HepG2 (cell line): ENCODE measurements around the gene TH. TPM values are rescaled to one million over a fixed set of nuclear protein-coding genes. Genes with fewer than 3 reads are reported as not detected.

Experiments
- ATAC-seq: fragments of 200-7000 bp; cut with Tn5 transposase; 3 replicates; pipeline ENCODE4 v1.9.1; 2020; ENCODE audit warnings: mild to moderate bottlenecking, moderate library complexity
- BruUV-seq: library from RNA; stranded (reverse); fragments of 400-500 nt; replicated peaks from 2 replicates; lab custom pipeline; 2021; lab: Mats Ljungman, UMichigan
- CTCF ChIA-PET: fragments of 300-600 bp; formaldehyde crosslinking; extraction: SDS; loops from one replicate; lab custom pipeline; 2021; ENCODE audit warnings: low total read pairs, inconsistent platforms, low intra/inter-chr PET ratio; lab: Yijun Ruan, JAX
- POLR2A ChIA-PET: fragments of 350-600 bp; sonication (Branson Sonifier 250); formaldehyde crosslinking; loops from one replicate; lab custom pipeline; 2020; ENCODE audit warnings: antibody characterized with exemption, inconsistent platforms; lab: Yijun Ruan, JAX
- DNase-seq: peaks from one replicate; pipeline ENCODE4 v3.0.0-alpha.2; 2015; ENCODE audit warnings: low spot score
- FAIRE-seq: peaks from 3 replicates; lab custom pipeline; 2011; peaks lifted over from hg19 to GRCh38; lab: Jason Lieb, UNC
- H2AFZ ChIP-seq: one replicate; pipeline ENCODE4 v1.6.1; 2011; ENCODE audit warnings: low read length, inconsistent platforms
- H3K27ac ChIP-seq: fragments of 300-600 bp; 3 replicates; pipeline ENCODE4 v1.8.0; 2011; ENCODE audit warnings: mixed run types, mild to moderate bottlenecking, mixed read lengths, low read length, inconsistent platforms; ENCODE audit not compliant: insufficient read depth; ENCODE audit errors: extremely low read length
- H3K27me3 ChIP-seq, 2 experiments: fragments of 200-600 bp in 1 of 2; 2 replicates in 1 of 2; 3 replicates in 1 of 2; pipeline versions ENCODE4 v1.6.0 to v1.8.0; 2011; ENCODE audit warnings: low read length in 2 of 2, mild to moderate bottlenecking in 2 of 2, moderate library complexity in 2 of 2, inconsistent platforms in 1 of 2; ENCODE audit not compliant: insufficient read depth in 2 of 2, control insufficient read depth in 1 of 2
- H3K36me3 ChIP-seq, 2 experiments: fragments of 200-600 bp in 1 of 2; replicated peaks in 1 of 2; 2 replicates in 1 of 2; 3 replicates in 1 of 2; pipeline versions ENCODE4 v1.5.1 to v1.8.0; 2011; ENCODE audit warnings: low read length in 2 of 2, inconsistent platforms in 1 of 2; ENCODE audit not compliant: insufficient read depth in 2 of 2, control insufficient read depth in 1 of 2
- H3K4me1 ChIP-seq: 2 replicates; pipeline ENCODE4 v1.5.1; 2012; ENCODE audit warnings: low read length, inconsistent platforms; ENCODE audit not compliant: insufficient read depth
- H3K4me2 ChIP-seq: 2 replicates; pipeline ENCODE4 v1.6.0; 2011; ENCODE audit warnings: low read depth, low read length, inconsistent platforms
- H3K4me3 ChIP-seq, 3 experiments: fragments of 200-600 bp in 1 of 3; sonication (generic), shearing (Covaris generic) in 1 of 3; replicated peaks in 1 of 3; 2 replicates each; pipeline ENCODE4 v1.5.1; 2011 to 2016; ENCODE audit warnings: low read length in 3 of 3, inconsistent platforms in 2 of 3, low read depth in 2 of 3, mild to moderate bottlenecking in 2 of 3, control low read depth in 1 of 3, mixed read lengths in 1 of 3; ENCODE audit not compliant: insufficient read depth in 1 of 3
- H3K79me2 ChIP-seq: one replicate; pipeline ENCODE4 v1.6.1; 2011; ENCODE audit warnings: low read length, inconsistent platforms; ENCODE audit not compliant: insufficient read depth
- H3K9ac ChIP-seq: 2 replicates; pipeline ENCODE4 v1.6.0; 2011; ENCODE audit warnings: mild to moderate bottlenecking, low read depth, low read length, inconsistent platforms; ENCODE audit not compliant: insufficient read depth
- H3K9me3 ChIP-seq: 2 replicates; pipeline ENCODE4 v1.5.1; 2012; ENCODE audit warnings: mild to moderate bottlenecking, low read length
- H4K20me1 ChIP-seq: 2 replicates; pipeline ENCODE4 v1.6.0; 2011; ENCODE audit warnings: inconsistent platforms, mild to moderate bottlenecking, low read length, moderate library complexity; ENCODE audit not compliant: insufficient read depth
- ASH2L ChIP-seq: fragments of 300-600, 200-600 bp; sonication (generic); IDR thresholded peaks from 2 replicates; pipeline ENCODE4 v1.7.0; 2017; ENCODE audit warnings: low read depth, mild to moderate bottlenecking, moderate library complexity, mixed read lengths, low read length; ENCODE audit not compliant: insufficient read length
- HDAC2 ChIP-seq: sonication (generic); formaldehyde crosslinking; IDR thresholded peaks from 2 replicates; pipeline ENCODE4 v1.4.0; 2020; ENCODE audit warnings: missing genetic modification reagents
- HOXA5 ChIP-seq: sonication (generic); formaldehyde crosslinking; IDR thresholded peaks from 2 replicates; pipeline ENCODE4 v1.4.0; 2020; ENCODE audit warnings: missing genetic modification reagents
- ONECUT2 ChIP-seq: sonication (generic); formaldehyde crosslinking; IDR thresholded peaks from 2 replicates; pipeline ENCODE4 v1.4.0; 2020; ENCODE audit warnings: missing genetic modification reagents
- PHF20 ChIP-seq: sonication (generic); formaldehyde crosslinking; IDR thresholded peaks from 2 replicates; pipeline ENCODE4 v1.5.0; 2020; ENCODE audit warnings: mild to moderate bottlenecking, missing genetic modification reagents
- PHF8 ChIP-seq: sonication (generic); formaldehyde crosslinking; IDR thresholded peaks from 2 replicates; pipeline ENCODE4 v1.5.0; 2020; ENCODE audit warnings: missing genetic modification reagents
- SCMH1 ChIP-seq: sonication (generic); formaldehyde crosslinking; IDR thresholded peaks from 2 replicates; pipeline ENCODE4 v1.9.0; 2021; ENCODE audit warnings: missing genetic modification reagents, mild to moderate bottlenecking, borderline replicate concordance
- SMYD3 ChIP-seq: sonication (generic); formaldehyde crosslinking; IDR thresholded peaks from 2 replicates; pipeline ENCODE4 v1.8.1; 2023; ENCODE audit warnings: mild to moderate bottlenecking, missing genetic modification reagents
- ZBTB8A ChIP-seq: sonication (generic); formaldehyde crosslinking; IDR thresholded peaks from 2 replicates; pipeline ENCODE4 v1.4.0; 2020; ENCODE audit warnings: mild to moderate bottlenecking, low read depth, missing genetic modification reagents, borderline replicate concordance
- ZC3H4 ChIP-seq: sonication (generic); formaldehyde crosslinking; IDR thresholded peaks from 2 replicates; pipeline ENCODE4 v1.4.0; 2020; ENCODE audit warnings: missing genetic modification reagents, borderline replicate concordance
- ZMYM4 ChIP-seq: sonication (generic); formaldehyde crosslinking; IDR thresholded peaks from 2 replicates; pipeline ENCODE4 v1.8.1; 2023; ENCODE audit warnings: mild to moderate bottlenecking, missing genetic modification reagents
- ZNF431 ChIP-seq: sonication (generic); formaldehyde crosslinking; IDR thresholded peaks from 2 replicates; pipeline ENCODE4 v1.9.0; 2022; ENCODE audit warnings: missing genetic modification reagents, low read depth, mild to moderate bottlenecking, borderline replicate concordance
- ZNF724P ChIP-seq: sonication (generic); formaldehyde crosslinking; IDR thresholded peaks from 2 replicates; pipeline ENCODE4 v1.8.0; 2022; ENCODE audit warnings: missing genetic modification reagents, borderline replicate concordance
- ZNF768 ChIP-seq: sonication (generic); formaldehyde crosslinking; IDR thresholded peaks from 2 replicates; pipeline ENCODE4 v1.4.0; 2020; ENCODE audit warnings: missing genetic modification reagents
- ZNF790 ChIP-seq: sonication (generic); formaldehyde crosslinking; IDR thresholded peaks from 2 replicates; pipeline ENCODE4 v1.8.0; 2022; ENCODE audit warnings: missing genetic modification reagents, mild to moderate bottlenecking, borderline replicate concordance
- WGBS: methylation state at CpG from one replicate; pipeline ENCODE4 v1.1.6; 2017; ENCODE audit warnings: low lambda C conversion rate; 5-methylcytosine and 5-hydroxymethylcytosine counted together
- in situ Hi-C: cut with HindIII; loops from 2 replicates; pipeline ENCODE4 v1.10.0; 2017; ENCODE audit warnings: low pct_unique_long_range_greater_than_20kb; ENCODE audit not compliant: extremely low pct_ligation_motif_present
- intact Hi-C: fragments of 100-400 bp; cut with micrococcal nuclease; formaldehyde crosslinking; loops from one replicate; pipeline ENCODE4 v1.10.0; 2022; ENCODE audit not compliant: unreplicated experiment
- polyA plus RNA-seq, 8 experiments: library from polyadenylated mRNA; depleted of rRNA in 3 of 8; stranded (reverse) in 7 of 8; unstranded in 1 of 8; fragments of >200 nt; fragmentation: Illumina TruSeq in 4 of 8; extraction: Trizol in 4 of 8; gene quantifications; 2 replicates each; pipeline versions ENCODE4 v1.2.1 to v1.2.3, GENCODE V29; 2011 to 2016; ENCODE audit warnings: low read depth in 4 of 8, missing spikeins in 1 of 8, mixed read lengths in 1 of 8; ENCODE audit not compliant: insufficient read depth in 1 of 8
- total RNA-seq, 5 experiments: library from RNA; depleted of rRNA; stranded (reverse); fragments of >200 nt; fragmentation: Illumina TruSeq; extraction: Trizol; gene quantifications; 2 replicates each; pipeline ENCODE4 v1.2.3, GENCODE V29; 2016; ENCODE audit warnings: low read depth in 1 of 5
- TF ChIP-seq, protein P1 (sequence below): sonication (generic); formaldehyde crosslinking; IDR thresholded peaks from 2 replicates; pipeline ENCODE4 v1.8.1; 2023; ENCODE audit warnings: mild to moderate bottlenecking, missing genetic modification reagents, borderline replicate concordance
- TF ChIP-seq, protein P2 (sequence below): sonication (generic); formaldehyde crosslinking; IDR thresholded peaks from 2 replicates; pipeline ENCODE4 v1.4.0; 2020; ENCODE audit warnings: mild to moderate bottlenecking, missing genetic modification reagents
- TF ChIP-seq, protein P3 (sequence below): sonication (generic); formaldehyde crosslinking; IDR thresholded peaks from 2 replicates; pipeline ENCODE4 v1.4.0; 2020; ENCODE audit warnings: missing genetic modification reagents
- TF ChIP-seq, protein P4 (sequence below): sonication (generic); formaldehyde crosslinking; IDR thresholded peaks from 2 replicates; pipeline ENCODE4 v1.4.0; 2020; ENCODE audit warnings: missing genetic modification reagents

TH gene
- total and polyA plus RNA-seq, 2 of the 13 experiments (the other 11 are each of a cell fraction or from before 2014, with no cell fraction given), result 0.36 TPM; not detected in 1

DNA sequence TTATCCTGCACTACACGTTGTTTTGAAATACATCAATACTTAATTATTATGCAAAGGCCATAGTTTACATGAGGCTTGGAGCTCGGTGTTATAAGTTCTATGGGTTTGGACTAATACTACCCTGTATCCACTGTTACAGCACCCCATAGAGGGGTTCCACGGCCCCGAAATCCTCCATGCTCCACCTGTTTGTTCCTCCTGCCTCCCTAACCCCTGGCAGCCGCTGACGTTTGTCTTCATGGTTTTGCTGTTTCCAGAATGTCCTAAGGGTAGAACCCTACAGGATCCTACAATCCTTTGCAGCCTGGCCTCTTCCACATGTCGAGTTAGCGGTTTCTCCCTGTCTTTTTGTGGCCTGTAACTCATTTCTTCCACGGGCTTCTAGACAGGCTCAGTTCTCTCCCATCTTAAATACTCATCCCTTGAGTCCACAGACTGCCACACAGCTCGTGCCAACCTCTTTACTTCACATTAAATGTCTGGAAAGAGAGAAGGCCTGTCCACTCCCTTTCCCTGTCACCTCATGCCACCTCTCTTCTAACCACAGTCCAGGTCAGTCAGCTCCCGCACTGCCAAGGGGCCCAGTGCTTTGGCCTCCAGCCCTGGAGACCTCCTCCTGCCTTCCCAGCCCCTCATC, 42.4 kb upstream of the TH start:
- H3K4me2 ChIP-seq, result peak overlapping the region; percentile 97; the same call in 1 of the 2 replicates
- H3K36me3 ChIP-seq, result no peaks in the 10 kb centered on the region
- peak overlapping the region; percentile 66 for H3K9ac ChIP-seq
- ATAC-seq (no peak), DNase-seq (no peak), FAIRE-seq (no peak)
- H3K9me3 ChIP-seq, result no peaks in the 10 kb centered on the region
- WGBS, result 66% methylated on average over 11 of the region's 11 CpGs
- ChIA-PET CTCF (no interaction called here), POLR2A (interaction anchor here (1.8 to 4.3 kb wide), 2 partner anchors 11 to 54 kb away, joined by 4 to 34 read pairs; no protein-coding TSS in a partner anchor)
- in situ Hi-C loops, result loop anchor here (25.0 kb wide), 1 partner anchor 523 kb away; no protein-coding TSS in a partner anchor
- intact Hi-C loops, result loop anchor here (5.0 to 10.0 kb wide), 2 partner anchors 51 to 188 kb away; partner anchors contain the start of gene TSSC4
- no peak overlapping the region for H2AFZ ChIP-seq
- H3K79me2 ChIP-seq, result peaks cover 2% of the 10 kb centered on the region
- peaks cover 93% of the 10 kb centered on the region for H3K4me1 ChIP-seq
- no peaks in the 10 kb centered on the region; a peak in 2 of 5 replicates for H3K27me3 ChIP-seq
- H3K27ac ChIP-seq, result peak overlapping the region; percentile 99
- no peaks in the 10 kb centered on the region for H4K20me1 ChIP-seq
- no TSS peak for BruUV-seq
- H3K4me3 ChIP-seq, result peak overlapping the region in 1 of 3 experiments; percentile 36; a peak in 1 of 6 replicates
- TF ChIP-seq SMYD3 (0 out of 2 replicates have a peak, but pooled peaks have one; percentile 42), ASH2L (peak; percentile 20), HDAC2 (CRISPR knock-in tag) (no peak; the same call in 1 of the 2 replicates), HOXA5 (CRISPR knock-in tag) (no peak), ONECUT2 (0 out of 2 replicates have a peak, but pooled peaks have one; percentile 6), ZNF724P (CRISPR knock-in tag) (peak; percentile 69; the same call in 1 of the 2 replicates), ZMYM4 (CRISPR knock-in tag) (0 out of 2 replicates have a peak, but pooled peaks have one; percentile 2), PHF8 (CRISPR knock-in tag) (0 out of 2 replicates have a peak, but pooled peaks have one; percentile 10), ZNF431 (CRISPR knock-in tag) (no peak), ZC3H4 (CRISPR knock-in tag) (0 out of 2 replicates have a peak, but pooled peaks have one; percentile 39), ZBTB8A (CRISPR knock-in tag) (no peak), ZNF768 (CRISPR knock-in tag) (no peak), ZNF790 (CRISPR knock-in tag) (no peak), SCMH1 (no peak), PHF20 (CRISPR knock-in tag) (no peak)
- TF ChIP-seq, protein P1, sequence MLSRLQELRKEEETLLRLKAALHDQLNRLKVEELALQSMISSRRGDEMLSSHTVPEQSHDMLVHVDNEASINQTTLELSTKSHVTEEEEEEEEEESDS (CRISPR knock-in tag), result no peak
- TF ChIP-seq, protein P2, sequence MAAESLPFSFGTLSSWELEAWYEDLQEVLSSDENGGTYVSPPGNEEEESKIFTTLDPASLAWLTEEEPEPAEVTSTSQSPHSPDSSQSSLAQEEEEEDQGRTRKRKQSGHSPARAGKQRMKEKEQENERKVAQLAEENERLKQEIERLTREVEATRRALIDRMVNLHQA (CRISPR knock-in tag), result no peak
- TF ChIP-seq, protein P3, sequence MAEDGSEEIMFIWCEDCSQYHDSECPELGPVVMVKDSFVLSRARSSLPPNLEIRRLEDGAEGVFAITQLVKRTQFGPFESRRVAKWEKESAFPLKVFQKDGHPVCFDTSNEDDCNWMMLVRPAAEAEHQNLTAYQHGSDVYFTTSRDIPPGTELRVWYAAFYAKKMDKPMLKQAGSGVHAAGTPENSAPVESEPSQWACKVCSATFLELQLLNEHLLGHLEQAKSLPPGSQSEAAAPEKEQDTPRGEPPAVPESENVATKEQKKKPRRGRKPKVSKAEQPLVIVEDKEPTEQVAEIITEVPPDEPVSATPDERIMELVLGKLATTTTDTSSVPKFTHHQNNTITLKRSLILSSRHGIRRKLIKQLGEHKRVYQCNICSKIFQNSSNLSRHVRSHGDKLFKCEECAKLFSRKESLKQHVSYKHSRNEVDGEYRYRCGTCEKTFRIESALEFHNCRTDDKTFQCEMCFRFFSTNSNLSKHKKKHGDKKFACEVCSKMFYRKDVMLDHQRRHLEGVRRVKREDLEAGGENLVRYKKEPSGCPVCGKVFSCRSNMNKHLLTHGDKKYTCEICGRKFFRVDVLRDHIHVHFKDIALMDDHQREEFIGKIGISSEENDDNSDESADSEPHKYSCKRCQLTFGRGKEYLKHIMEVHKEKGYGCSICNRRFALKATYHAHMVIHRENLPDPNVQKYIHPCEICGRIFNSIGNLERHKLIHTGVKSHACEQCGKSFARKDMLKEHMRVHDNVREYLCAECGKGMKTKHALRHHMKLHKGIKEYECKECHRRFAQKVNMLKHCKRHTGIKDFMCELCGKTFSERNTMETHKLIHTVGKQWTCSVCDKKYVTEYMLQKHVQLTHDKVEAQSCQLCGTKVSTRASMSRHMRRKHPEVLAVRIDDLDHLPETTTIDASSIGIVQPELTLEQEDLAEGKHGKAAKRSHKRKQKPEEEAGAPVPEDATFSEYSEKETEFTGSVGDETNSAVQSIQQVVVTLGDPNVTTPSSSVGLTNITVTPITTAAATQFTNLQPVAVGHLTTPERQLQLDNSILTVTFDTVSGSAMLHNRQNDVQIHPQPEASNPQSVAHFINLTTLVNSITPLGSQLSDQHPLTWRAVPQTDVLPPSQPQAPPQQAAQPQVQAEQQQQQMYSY (CRISPR knock-in tag), result no peak
- TF ChIP-seq, protein P4, sequence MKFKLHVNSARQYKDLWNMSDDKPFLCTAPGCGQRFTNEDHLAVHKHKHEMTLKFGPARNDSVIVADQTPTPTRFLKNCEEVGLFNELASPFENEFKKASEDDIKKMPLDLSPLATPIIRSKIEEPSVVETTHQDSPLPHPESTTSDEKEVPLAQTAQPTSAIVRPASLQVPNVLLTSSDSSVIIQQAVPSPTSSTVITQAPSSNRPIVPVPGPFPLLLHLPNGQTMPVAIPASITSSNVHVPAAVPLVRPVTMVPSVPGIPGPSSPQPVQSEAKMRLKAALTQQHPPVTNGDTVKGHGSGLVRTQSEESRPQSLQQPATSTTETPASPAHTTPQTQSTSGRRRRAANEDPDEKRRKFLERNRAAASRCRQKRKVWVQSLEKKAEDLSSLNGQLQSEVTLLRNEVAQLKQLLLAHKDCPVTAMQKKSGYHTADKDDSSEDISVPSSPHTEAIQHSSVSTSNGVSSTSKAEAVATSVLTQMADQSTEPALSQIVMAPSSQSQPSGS (CRISPR knock-in tag), result no peak
